Measurements from ENCODE around the gene ZNF536. TPM values are rescaled to one million over a fixed set of nuclear protein-coding genes. Genes with fewer than 3 reads are reported as not detected.
"Not testable (repeated sequence)": the region's sequence is repeated elsewhere in the genome, so short reads cannot be mapped to it uniquely, and the experiment has no call there.

ZNF536 gene
- total and polyA plus RNA-seq, 12 donors = 0.22 to 10.7 (median 3.7) TPM

- peaks cover 0 to 8% (median 0%) of the 10 kb centered on the region in 9 donors for H3K4me1 ChIP-seq
- no peak for TF ChIP-seq CTCF (IDR thresholded peaks at IDR 0.05)
- H3K27ac ChIP-seq = no peak overlapping the region
- 80 to 82% methylated on average over 8 of the region's 8 CpGs for WGBS, 2 donors
- H3K9me3 ChIP-seq = no peaks in the 10 kb centered on the region
- no peaks in the 10 kb centered on the region for H3K36me3 ChIP-seq
- H3K27me3 ChIP-seq = peaks cover 0 to 15% (median 0%) of the 10 kb centered on the region in 7 donors
- DNase-seq (no peak), ATAC-seq (no peak)
- intact Hi-C loops (cut with DNase I) = loop anchor here in 6 of 10 donors (2.0 to 10.0 kb wide), 3 partner anchors 180 to 182 kb away; no protein-coding TSS in a partner anchor
- H3K4me3 ChIP-seq = no peak overlapping the region
Observed at GRCh38 chr19:30407068-30407709, 35.0 kb downstream of the ZNF536 start.

GRCh38 chr19:30408734-30409301 lies 36.6 kb downstream of the ZNF536 start:
- WGBS, 2 donors = 89 to 90% methylated on average over 3 of the region's 3 CpGs
- Histone ChIP-seq H3K4me3 (no peak overlapping the region), H3K27me3 (peaks cover 0 to 12% (median 0%) of the 10 kb centered on the region in 7 donors), H3K4me1 (peaks cover 0 to 8% (median 0%) of the 10 kb centered on the region in 9 donors), H3K36me3 (no peaks in the 10 kb centered on the region), H3K27ac (no peak overlapping the region), H3K9me3 (peaks cover 0 to 3% (median 0%) of the 10 kb centered on the region in 11 donors)
- no peak for DNase-seq
- no peak for ATAC-seq
- TF ChIP-seq CTCF (IDR thresholded peaks at IDR 0.05) = no peak
- intact Hi-C loops (cut with DNase I) = loop anchor here in 5 of 10 donors (5.0 to 10.0 kb wide), 2 partner anchors 182 to 184 kb away; no protein-coding TSS in a partner anchor

- peaks cover 0 to 8% (median 0%) of the 10 kb centered on the region in 11 donors for H3K9me3 ChIP-seq
- TF ChIP-seq CTCF (IDR thresholded peaks at IDR 0.05) = no peak
- 74 to 76% methylated on average over 1 of the region's 1 CpG for WGBS, 2 donors
- H3K27me3 ChIP-seq = peaks cover 0 to 10% (median 4%) of the 10 kb centered on the region in 7 donors
- no peak overlapping the region for H3K4me3 ChIP-seq
- peaks cover 0 to 4% (median 0%) of the 10 kb centered on the region in 9 donors for H3K4me1 ChIP-seq
- intact Hi-C loops (cut with DNase I) = no loop called here
- no peaks in the 10 kb centered on the region for H3K36me3 ChIP-seq
- H3K27ac ChIP-seq = no peak overlapping the region
- DNase-seq (no peak), ATAC-seq (no peak)
Observed at GRCh38 chr19:30411714-30412113, 39.5 kb downstream of the ZNF536 start.

GRCh38 chr19:30416375-30416774 lies 44.2 kb downstream of the ZNF536 start:
- Histone ChIP-seq H3K9me3 (peaks cover 0 to 8% (median 0%) of the 10 kb centered on the region in 11 donors), H3K4me1 (no peaks in the 10 kb centered on the region), H3K27ac (no peak overlapping the region), H3K27me3 (peaks cover 0 to 28% (median 18%) of the 10 kb centered on the region in 7 donors), H3K36me3 (no peaks in the 10 kb centered on the region), H3K4me3 (no peak overlapping the region)
- 34 to 43% methylated on average over 2 of the region's 2 CpGs for WGBS, 2 donors
- no peak for TF ChIP-seq CTCF (IDR thresholded peaks at IDR 0.05)
- DNase-seq (no peak), ATAC-seq (no peak)
- intact Hi-C loops (cut with DNase I) = loop anchor here in 1 of 10 donors (5.0 kb wide), 1 partner anchor 189 kb away; no protein-coding TSS in a partner anchor

GRCh38 chr19:30417166-30417565 lies 45.0 kb downstream of the ZNF536 start:
- WGBS, 2 donors = 59 to 64% methylated on average over 4 of the region's 4 CpGs
- not testable (repeated sequence) for H3K4me3 ChIP-seq, H3K4me1 ChIP-seq, H3K27ac ChIP-seq, DNase-seq, H3K36me3 ChIP-seq, ATAC-seq, H3K9me3 ChIP-seq
- peaks cover 0 to 28% (median 18%) of the 10 kb centered on the region in 7 donors for H3K27me3 ChIP-seq
- intact Hi-C loops (cut with DNase I) = loop anchor here in 1 of 10 donors (5.0 kb wide), 1 partner anchor 190 kb away; no protein-coding TSS in a partner anchor
